GM18858 (cell line): ENCODE results near the gene GFER.
"Not testable (repeated sequence)": the region's sequence is repeated elsewhere in the genome, so short reads cannot be mapped to it uniquely, and the experiment has no call there.

Experiments
- ATAC-seq: cut with Tn5 transposase; IDR thresholded peaks from one replicate; pipeline ENCODE4 v1.9.1; 2021; ENCODE audit not compliant: unreplicated experiment

Gene GFER

GRCh38 chr16:2025878-2026460 is 42.0 kb downstream of the GFER start:
- no peak for ATAC-seq

- ATAC-seq: no peak
Observed at GRCh38 chr16:2026461-2027023, 42.5 kb downstream of the GFER start, which contains the start of gene NHERF2. NHERF2 (plus strand) TSS chr16:2026902; CDS start chr16:2027006, 104 bp downstream.

- ATAC-seq: no peak
Observed at GRCh38 chr16:2027024-2028010, 43.3 kb downstream of the GFER start.

GRCh38 chr16:2028146-2028545 is 44.2 kb downstream of the GFER start:
- no peak for ATAC-seq

GRCh38 chr16:2028620-2029220 is 44.7 kb downstream of the GFER start:
- ATAC-seq: no peak

- no peak for ATAC-seq
Observed at GRCh38 chr16:2029350-2029749, 45.4 kb downstream of the GFER start.

- no peak for ATAC-seq
Observed at GRCh38 chr16:2030036-2030435, 46.0 kb downstream of the GFER start.

GRCh38 chr16:2031081-2031577 is 47.1 kb downstream of the GFER start:
- no peak for ATAC-seq

GRCh38 chr16:2032285-2033056 is 48.5 kb downstream of the GFER start:
- ATAC-seq: no peak

- no peak for ATAC-seq
Observed at GRCh38 chr16:2033057-2033908, 49.3 kb downstream of the GFER start.

GRCh38 chr16:2033909-2034695 is 50.1 kb downstream of the GFER start:
- ATAC-seq: not testable (repeated sequence)

GRCh38 chr16:2034696-2035430 is 50.9 kb downstream of the GFER start:
- no peak for ATAC-seq

GRCh38 chr16:2035431-2036199 is 51.6 kb downstream of the GFER start:
- ATAC-seq: no peak

- no peak for ATAC-seq
Observed at GRCh38 chr16:2036200-2036966, 52.4 kb downstream of the GFER start.

- no peak for ATAC-seq
Observed at GRCh38 chr16:2037115-2037514, 53.1 kb downstream of the GFER start.
